ENCODE measurements around the gene SH2D4B.
A peak's percentile ranks its signal among the peaks of the same experiment; 100 is the strongest.

SH2D4B gene

GRCh38 chr10:80537736-80538480 is at the start of gene SH2D4B:
Gene SH2D4B, plus strand, starts transcription at chr10:80537902. Its CDS starts 430 bp downstream, at chr10:80538332.
- no peak for ATAC-seq (replicated peaks)
- H3K27me3 Mint-ChIP-seq, result no peaks in the 10 kb centered on the region
- H3K27ac Mint-ChIP-seq, result peak within 1 kb of the TSS; percentile 65
- peaks cover 41 to 64% of the 10 kb centered on the region in 2 donors for H3K4me1 Mint-ChIP-seq
- peaks cover 0 to 3% of the 10 kb centered on the region in 2 donors for H3K36me3 Mint-ChIP-seq
- DNase-seq, result no peak
- no peak within 1 kb of the TSS for H3K4me3 Mint-ChIP-seq
- H3K9me3 Mint-ChIP-seq, result no peaks in the 10 kb centered on the region

- Mint-ChIP-seq H3K4me3 (no peak overlapping the region), H3K9me3 (no peaks in the 10 kb centered on the region), H3K27me3 (no peaks in the 10 kb centered on the region), H3K27ac (no peak overlapping the region), H3K4me1 (peaks cover 50 to 61% of the 10 kb centered on the region in 2 donors), H3K36me3 (peaks cover 21 to 34% of the 10 kb centered on the region in 2 donors)
- ATAC-seq (replicated peaks) (no peak), DNase-seq (no peak)
These were observed 49.1 kb upstream of the SH2D4B start for GRCh38 chr10:80488539-80489066.

GRCh38 chr10:80489371-80490112 is 48.2 kb upstream of the SH2D4B start:
- no peak for DNase-seq
- H3K4me1 Mint-ChIP-seq, result peaks cover 48 to 60% of the 10 kb centered on the region in 2 donors
- H3K36me3 Mint-ChIP-seq, result peaks cover 21 to 40% of the 10 kb centered on the region in 2 donors
- no peaks in the 10 kb centered on the region for H3K9me3 Mint-ChIP-seq
- no peak overlapping the region for H3K27ac Mint-ChIP-seq
- ATAC-seq (replicated peaks), result no peak
- H3K27me3 Mint-ChIP-seq, result no peaks in the 10 kb centered on the region
- H3K4me3 Mint-ChIP-seq, result no peak overlapping the region

GRCh38 chr10:80491251-80492102 is 46.2 kb upstream of the SH2D4B start:
- Mint-ChIP-seq H3K4me3 (no peak overlapping the region), H3K4me1 (peaks cover 29 to 41% of the 10 kb centered on the region in 2 donors), H3K27me3 (no peaks in the 10 kb centered on the region), H3K36me3 (peaks cover 29 to 48% of the 10 kb centered on the region in 2 donors), H3K27ac (no peak overlapping the region), H3K9me3 (peaks cover 0 to 4% of the 10 kb centered on the region in 2 donors)
- DNase-seq, result no peak
- no peak for ATAC-seq (replicated peaks)

GRCh38 chr10:80492848-80493521 is 44.7 kb upstream of the SH2D4B start:
- peaks cover 0 to 9% of the 10 kb centered on the region in 2 donors for H3K9me3 Mint-ChIP-seq
- ATAC-seq (replicated peaks) (peak; percentile 21 to 22), DNase-seq (no peak)
- H3K36me3 Mint-ChIP-seq, result peaks cover 34 to 55% of the 10 kb centered on the region in 2 donors
- H3K27me3 Mint-ChIP-seq, result no peaks in the 10 kb centered on the region
- H3K4me3 Mint-ChIP-seq, result no peak overlapping the region
- H3K27ac Mint-ChIP-seq, result no peak overlapping the region
- peaks cover 23 to 32% of the 10 kb centered on the region in 2 donors for H3K4me1 Mint-ChIP-seq

- no peak overlapping the region for H3K4me3 Mint-ChIP-seq
- peaks cover 34 to 55% of the 10 kb centered on the region in 2 donors for H3K36me3 Mint-ChIP-seq
- H3K4me1 Mint-ChIP-seq, result peaks cover 26 to 36% of the 10 kb centered on the region in 2 donors
- peak; percentile 52 to 65 for ATAC-seq (replicated peaks)
- H3K27me3 Mint-ChIP-seq, result no peaks in the 10 kb centered on the region
- H3K27ac Mint-ChIP-seq, result no peak overlapping the region
- H3K9me3 Mint-ChIP-seq, result peaks cover 0 to 9% of the 10 kb centered on the region in 2 donors
- DNase-seq, result no peak
These were observed 44.1 kb upstream of the SH2D4B start for GRCh38 chr10:80493522-80494051.

- Mint-ChIP-seq H3K27ac (no peak overlapping the region), H3K36me3 (peaks cover 18 to 35% of the 10 kb centered on the region in 2 donors), H3K4me1 (peaks cover 36 to 53% of the 10 kb centered on the region in 2 donors), H3K4me3 (no peak overlapping the region), H3K27me3 (no peaks in the 10 kb centered on the region), H3K9me3 (peaks cover 0 to 9% of the 10 kb centered on the region in 2 donors)
- ATAC-seq (replicated peaks) (no peak), DNase-seq (no peak)
These were observed 41.0 kb upstream of the SH2D4B start for GRCh38 chr10:80496555-80497172.

- peaks cover 0 to 9% of the 10 kb centered on the region in 2 donors for H3K9me3 Mint-ChIP-seq
- ATAC-seq (replicated peaks) (no peak), DNase-seq (no peak)
- H3K27ac Mint-ChIP-seq, result peak overlapping the region; percentile 60
- peaks cover 17 to 33% of the 10 kb centered on the region in 2 donors for H3K36me3 Mint-ChIP-seq
- H3K27me3 Mint-ChIP-seq, result no peaks in the 10 kb centered on the region
- H3K4me3 Mint-ChIP-seq, result no peak overlapping the region
- H3K4me1 Mint-ChIP-seq, result peaks cover 43 to 59% of the 10 kb centered on the region in 2 donors
These were observed 40.3 kb upstream of the SH2D4B start for GRCh38 chr10:80497187-80498077.

- no peak for DNase-seq
- Mint-ChIP-seq H3K36me3 (peaks cover 15 to 36% of the 10 kb centered on the region in 2 donors), H3K9me3 (peaks cover 0 to 9% of the 10 kb centered on the region in 2 donors), H3K4me3 (no peak overlapping the region), H3K27ac (peak overlapping the region; percentile 82), H3K27me3 (no peaks in the 10 kb centered on the region), H3K4me1 (peaks cover 48 to 65% of the 10 kb centered on the region in 2 donors)
- ATAC-seq (replicated peaks), result no peak
These were observed 39.4 kb upstream of the SH2D4B start for GRCh38 chr10:80498078-80498832.

- peaks cover 0 to 9% of the 10 kb centered on the region in 2 donors for H3K9me3 Mint-ChIP-seq
- DNase-seq (no peak), ATAC-seq (replicated peaks) (peak; percentile 51 to 65)
- no peaks in the 10 kb centered on the region for H3K27me3 Mint-ChIP-seq
- H3K27ac Mint-ChIP-seq, result peak overlapping the region; percentile 92
- peaks cover 13 to 31% of the 10 kb centered on the region in 2 donors for H3K36me3 Mint-ChIP-seq
- peak overlapping the region in 1 of 2 donors; percentile 36 for H3K4me3 Mint-ChIP-seq
- H3K4me1 Mint-ChIP-seq, result peaks cover 52 to 67% of the 10 kb centered on the region in 2 donors
These were observed 38.6 kb upstream of the SH2D4B start for GRCh38 chr10:80498833-80499741.
